Measurements from ENCODE around the gene MAP3K5. TPM values are rescaled to one million over a fixed set of nuclear protein-coding genes. Genes with fewer than 3 reads are reported as not detected.

Gene MAP3K5
- total RNA-seq, 1 donor from 2014 or later: 15.7 TPM

GRCh38 chr6:136751991-136752390, 40.3 kb downstream of the MAP3K5 start:
- no peak for DNase-seq (ENCODE audit: low read depth)

- no peak for DNase-seq (ENCODE audit: low read depth)
Observed at GRCh38 chr6:136751522-136751956, 40.7 kb downstream of the MAP3K5 start.

GRCh38 chr6:136750696-136751521, 41.4 kb downstream of the MAP3K5 start:
- no peak for DNase-seq (ENCODE audit: low read depth)

GRCh38 chr6:136749359-136749997, 42.8 kb downstream of the MAP3K5 start:
- no peak for DNase-seq (ENCODE audit: low read depth)

GRCh38 chr6:136747507-136747906, 44.8 kb downstream of the MAP3K5 start:
- DNase-seq (ENCODE audit: low read depth): no peak

GRCh38 chr6:136745300-136745699, 47.0 kb downstream of the MAP3K5 start:
- no peak for DNase-seq (ENCODE audit: low read depth)

- DNase-seq (ENCODE audit: low read depth): no peak
Observed at GRCh38 chr6:136744889-136745288, 47.4 kb downstream of the MAP3K5 start.

GRCh38 chr6:136742125-136742524, 50.2 kb downstream of the MAP3K5 start:
- DNase-seq (ENCODE audit: low read depth): no peak

GRCh38 chr6:136740050-136740974, 52.0 kb downstream of the MAP3K5 start:
- no peak for DNase-seq (ENCODE audit: low read depth)

GRCh38 chr6:136739501-136739900, 52.8 kb downstream of the MAP3K5 start:
- DNase-seq (ENCODE audit: low read depth): no peak

GRCh38 chr6:136739071-136739470, 53.2 kb downstream of the MAP3K5 start:
- no peak for DNase-seq (ENCODE audit: low read depth)

GRCh38 chr6:136738692-136739057, 53.6 kb downstream of the MAP3K5 start:
- no peak for DNase-seq (ENCODE audit: low read depth)

- peak; percentile 42 for DNase-seq (ENCODE audit: low read depth)
Observed at GRCh38 chr6:136737871-136738691, 54.2 kb downstream of the MAP3K5 start.

- no peak for DNase-seq (ENCODE audit: low read depth)
Observed at GRCh38 chr6:136737374-136737844, 54.9 kb downstream of the MAP3K5 start.

- DNase-seq (ENCODE audit: low read depth): no peak
Observed at GRCh38 chr6:136736281-136736960, 55.9 kb downstream of the MAP3K5 start.

- no peak for DNase-seq (ENCODE audit: low read depth)
Observed at GRCh38 chr6:136734977-136735376, 57.3 kb downstream of the MAP3K5 start.

- no peak for DNase-seq (ENCODE audit: low read depth)
Observed at GRCh38 chr6:136732889-136733288, 59.4 kb downstream of the MAP3K5 start.

- DNase-seq (ENCODE audit: low read depth): no peak
Observed at GRCh38 chr6:136729832-136730231, 62.4 kb downstream of the MAP3K5 start.

GRCh38 chr6:136728976-136729515, 63.2 kb downstream of the MAP3K5 start:
- DNase-seq (ENCODE audit: low read depth): no peak
